Measurements from ENCODE around the gene NOD1.
"Not testable (repeated sequence)": the region's sequence is repeated elsewhere in the genome, so short reads cannot be mapped to it uniquely, and the experiment has no call there.

Gene NOD1

DNA sequence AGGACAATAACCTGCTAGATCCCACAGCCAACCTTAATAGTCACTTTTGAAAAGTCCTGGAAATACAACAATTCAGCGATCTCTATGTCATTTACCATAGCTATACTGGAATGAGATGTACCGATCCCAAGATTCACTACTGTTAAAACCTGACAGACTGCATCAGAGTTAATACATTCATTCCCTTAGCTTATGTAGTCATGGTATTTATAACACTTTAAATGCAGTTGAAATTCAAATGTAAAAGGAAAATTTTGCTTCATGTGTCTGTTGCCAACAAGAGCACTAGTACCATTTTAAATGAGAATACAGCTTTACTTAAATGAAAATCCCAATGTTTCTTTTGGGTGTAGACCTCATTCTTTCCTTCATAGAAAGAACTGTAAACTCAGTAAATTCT lies 37.2 kb upstream of the NOD1 start:
- no peak for TF ChIP-seq POLR2A (IDR thresholded peaks at IDR 0.05; ENCODE audit: low read depth, low read length)
- no peak for TF ChIP-seq SPI1 (IDR thresholded peaks at IDR 0.05; ENCODE audit: low read depth, low read length)
- no peak for TF ChIP-seq TAF1 (IDR thresholded peaks at IDR 0.05; ENCODE audit: low read depth, low read length)
- TF ChIP-seq POLR2AphosphoS5 (IDR thresholded peaks at IDR 0.05; ENCODE audit: low read depth, low read length) = no peak
- TF ChIP-seq PAX5 (IDR thresholded peaks at IDR 0.05; ENCODE audit: insufficient read depth, low read length, severe bottlenecking) = no peak
- TF ChIP-seq POU2F2 (IDR thresholded peaks at IDR 0.05; ENCODE audit: low read depth, low read length) = no peak
- no peak for DNase-seq (ENCODE audit: insufficient read length, low spot score)
- FAIRE-seq = no peak

DNA sequence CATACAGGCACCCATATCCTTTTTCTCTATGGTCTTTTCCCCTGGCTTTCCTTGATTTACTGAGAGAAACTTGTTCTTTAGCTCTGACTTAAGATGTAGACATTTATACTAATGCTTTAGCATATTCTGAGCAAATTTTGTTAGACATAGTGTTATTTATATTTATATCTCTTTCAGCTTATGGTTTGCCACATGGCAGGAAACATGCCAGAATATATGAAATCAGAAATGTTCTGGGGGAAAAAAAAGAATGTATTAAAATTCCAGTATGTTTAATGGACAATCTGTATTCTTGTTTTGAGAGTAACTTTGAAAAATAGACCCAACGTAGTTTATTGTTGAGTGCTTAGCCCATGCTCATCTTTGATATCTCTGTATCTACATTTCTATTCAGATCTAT lies 36.2 kb upstream of the NOD1 start:
- FAIRE-seq = no peak

DNA sequence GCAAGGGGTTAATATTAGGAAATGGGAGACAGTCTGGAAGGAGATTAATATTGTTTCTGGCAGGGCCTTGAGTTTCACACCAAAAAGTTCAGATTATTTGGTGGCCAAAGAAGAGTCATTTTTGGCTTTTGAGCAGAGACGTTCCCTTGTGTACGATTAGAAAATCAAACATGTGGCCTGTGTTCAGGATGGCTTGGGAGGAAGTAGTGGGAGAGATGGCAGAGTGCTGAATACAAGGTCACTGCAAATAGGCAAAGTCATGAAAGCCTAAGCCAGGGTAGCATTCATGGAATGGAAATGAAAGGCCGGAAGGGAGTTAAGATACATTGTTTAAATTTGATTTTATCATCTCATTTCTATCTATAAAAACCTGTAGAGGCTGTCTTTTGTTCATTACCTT lies 35.6 kb upstream of the NOD1 start:
- TF ChIP-seq TAF1 (IDR thresholded peaks at IDR 0.05; ENCODE audit: low read depth, low read length) (no peak), SPI1 (IDR thresholded peaks at IDR 0.05; ENCODE audit: low read depth, low read length) (no peak), PAX5 (IDR thresholded peaks at IDR 0.05; ENCODE audit: insufficient read depth, low read length, severe bottlenecking) (no peak), POLR2AphosphoS5 (IDR thresholded peaks at IDR 0.05; ENCODE audit: low read depth, low read length) (no peak), POLR2A (IDR thresholded peaks at IDR 0.05; ENCODE audit: low read depth, low read length) (no peak), POU2F2 (IDR thresholded peaks at IDR 0.05; ENCODE audit: low read depth, low read length) (no peak)
- no peak for DNase-seq (ENCODE audit: insufficient read length, low spot score)
- no peak for FAIRE-seq

More for the DNA sequence above, 36.2 kb upstream of the NOD1 start:
- DNase-seq (ENCODE audit: insufficient read length, low spot score) = no peak
- TF ChIP-seq POU2F2 (IDR thresholded peaks at IDR 0.05; ENCODE audit: low read depth, low read length) = no peak
- TF ChIP-seq POLR2AphosphoS5 (IDR thresholded peaks at IDR 0.05; ENCODE audit: low read depth, low read length) = no peak
- TF ChIP-seq SPI1 (IDR thresholded peaks at IDR 0.05; ENCODE audit: low read depth, low read length) = no peak
- no peak for TF ChIP-seq TAF1 (IDR thresholded peaks at IDR 0.05; ENCODE audit: low read depth, low read length)
- TF ChIP-seq PAX5 (IDR thresholded peaks at IDR 0.05; ENCODE audit: insufficient read depth, low read length, severe bottlenecking) = no peak
- no peak for TF ChIP-seq POLR2A (IDR thresholded peaks at IDR 0.05; ENCODE audit: low read depth, low read length)

DNA sequence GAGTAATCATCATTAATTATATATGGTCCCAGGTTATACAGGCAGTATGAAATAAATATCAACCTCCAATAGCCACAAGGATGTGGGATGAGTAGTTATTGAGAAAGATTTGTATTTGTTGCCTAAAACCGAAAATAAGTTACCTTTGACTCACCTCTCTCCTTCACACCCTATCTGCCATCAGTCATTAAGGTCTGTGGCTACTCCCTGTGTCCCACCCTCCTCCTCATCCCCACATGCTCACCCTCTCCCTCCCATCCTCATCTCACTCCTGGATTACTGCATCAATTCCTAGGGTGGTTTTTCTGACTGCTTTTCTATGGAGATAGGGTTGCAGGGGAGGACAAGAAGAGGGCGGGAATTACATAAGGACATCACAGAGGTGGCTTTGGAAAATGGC lies 35.2 kb upstream of the NOD1 start:
- TF ChIP-seq POLR2A (IDR thresholded peaks at IDR 0.05; ENCODE audit: low read depth, low read length) (no peak), POLR2AphosphoS5 (IDR thresholded peaks at IDR 0.05; ENCODE audit: low read depth, low read length) (no peak), PAX5 (IDR thresholded peaks at IDR 0.05; ENCODE audit: insufficient read depth, low read length, severe bottlenecking) (no peak), POU2F2 (IDR thresholded peaks at IDR 0.05; ENCODE audit: low read depth, low read length) (no peak), SPI1 (IDR thresholded peaks at IDR 0.05; ENCODE audit: low read depth, low read length) (no peak), TAF1 (IDR thresholded peaks at IDR 0.05; ENCODE audit: low read depth, low read length) (no peak)
- DNase-seq (ENCODE audit: insufficient read length, low spot score) (no peak), FAIRE-seq (no peak)

DNA sequence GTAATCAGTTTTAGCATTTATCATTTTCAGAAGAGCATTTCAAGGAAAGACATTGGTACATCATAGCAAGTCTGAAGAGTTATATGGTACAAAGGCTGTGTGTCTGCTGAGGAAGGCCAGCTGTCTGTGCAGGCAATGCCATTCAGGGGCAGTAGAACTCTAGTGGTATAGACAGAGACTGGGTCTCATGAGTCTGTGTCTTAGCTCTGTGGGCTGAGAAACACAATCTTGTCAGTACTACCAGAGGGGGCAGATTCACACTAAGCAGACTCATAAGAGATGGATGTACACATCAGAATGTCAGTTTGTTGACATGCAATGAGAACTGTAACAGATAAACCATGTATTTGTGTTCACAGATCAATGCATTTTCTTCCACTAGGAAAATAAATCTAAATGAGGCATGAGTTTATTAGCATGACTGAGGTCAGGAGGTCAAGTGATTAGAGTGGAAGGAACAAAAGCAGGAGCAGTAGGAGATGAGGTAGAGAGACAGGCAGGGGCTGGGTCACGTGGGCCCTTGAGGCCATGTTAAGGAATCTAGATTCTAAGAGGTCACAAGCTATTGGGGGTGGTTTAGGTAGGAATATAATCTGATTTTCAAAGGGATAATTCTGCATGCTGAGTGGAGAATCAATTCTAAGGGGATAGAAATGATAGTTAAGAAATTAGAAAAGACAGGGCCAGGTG lies 33.5 kb upstream of the NOD1 start:
- no peak for TF ChIP-seq POU2F2 (IDR thresholded peaks at IDR 0.05; ENCODE audit: low read depth, low read length)
- no peak for TF ChIP-seq POLR2A (IDR thresholded peaks at IDR 0.05; ENCODE audit: low read depth, low read length)
- no peak for TF ChIP-seq POLR2AphosphoS5 (IDR thresholded peaks at IDR 0.05; ENCODE audit: low read depth, low read length)
- TF ChIP-seq SPI1 (IDR thresholded peaks at IDR 0.05; ENCODE audit: low read depth, low read length) = no peak
- TF ChIP-seq TAF1 (IDR thresholded peaks at IDR 0.05; ENCODE audit: low read depth, low read length) = no peak
- FAIRE-seq (no peak), DNase-seq (ENCODE audit: insufficient read length, low spot score) (no peak)

DNA sequence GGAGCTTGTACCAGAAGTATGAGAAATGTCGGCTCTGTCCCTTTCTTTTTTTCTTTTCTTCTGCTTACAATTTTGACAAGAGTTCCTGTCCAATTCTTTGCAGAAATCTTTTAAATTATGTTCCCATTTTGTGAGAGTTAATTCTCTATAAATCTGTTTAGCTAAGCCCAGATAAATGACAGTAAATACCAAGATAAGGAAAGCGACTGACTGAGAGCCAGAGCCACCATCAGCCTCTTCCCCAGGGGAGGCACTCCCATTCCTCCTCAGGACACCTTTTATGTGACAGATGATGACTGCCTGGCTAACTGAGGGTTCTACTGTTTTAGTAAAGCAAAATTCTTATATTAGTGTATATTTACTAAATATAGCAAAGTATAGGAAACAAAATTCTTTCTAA lies 32.9 kb upstream of the NOD1 start:
- FAIRE-seq = no peak

DNA sequence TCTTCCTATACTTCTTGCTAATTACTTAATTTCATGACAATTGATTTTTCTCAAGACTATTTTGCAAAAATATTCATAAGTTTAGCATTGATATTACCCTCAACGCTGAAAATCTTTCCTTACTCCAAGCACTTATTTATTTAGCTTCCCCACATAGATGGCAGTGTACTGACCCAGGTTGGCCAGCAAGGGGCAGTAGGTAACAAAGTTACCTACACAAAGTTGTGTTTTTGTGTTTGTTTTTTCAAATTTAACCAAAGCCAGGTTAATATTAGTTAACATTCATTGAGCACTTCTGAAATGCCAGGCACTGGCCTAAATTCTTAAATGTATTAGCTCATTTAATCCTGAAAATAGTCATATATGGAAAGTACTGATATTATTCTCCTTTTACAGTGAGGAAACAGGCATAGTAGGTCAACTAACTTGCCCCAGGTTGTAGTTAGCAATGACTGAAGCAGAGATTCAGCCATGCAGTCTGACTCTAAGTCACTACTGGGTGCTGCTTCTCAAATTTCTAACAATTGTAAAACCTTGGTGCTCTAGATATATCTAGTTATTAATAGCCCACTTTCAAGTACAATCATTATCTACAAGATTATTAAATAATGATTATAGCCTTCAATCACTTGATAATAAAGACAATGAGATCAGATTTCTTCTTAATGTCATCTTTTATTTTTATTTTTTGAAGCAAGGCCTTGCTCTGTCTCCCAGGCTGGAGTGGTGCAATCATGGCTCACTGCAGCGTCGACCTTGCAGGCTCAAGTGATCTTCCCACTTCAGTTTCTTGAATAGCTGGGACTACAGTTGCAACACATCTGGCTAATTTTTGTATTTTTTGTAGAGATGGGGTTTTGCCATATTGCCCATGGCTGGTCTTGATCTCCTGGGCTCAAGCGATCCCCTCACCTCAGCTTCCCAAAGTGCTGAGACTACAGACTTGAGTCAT lies 31.8 kb upstream of the NOD1 start:
- DNase-seq (ENCODE audit: insufficient read length, low spot score) (no peak), FAIRE-seq (peak; percentile 70)
- no peak for TF ChIP-seq PAX5 (IDR thresholded peaks at IDR 0.05; ENCODE audit: insufficient read depth, low read length, severe bottlenecking)
- no peak for TF ChIP-seq SPI1 (IDR thresholded peaks at IDR 0.05; ENCODE audit: low read depth, low read length)
- TF ChIP-seq POLR2AphosphoS5 (IDR thresholded peaks at IDR 0.05; ENCODE audit: low read depth, low read length) = no peak
- no peak for TF ChIP-seq POLR2A (IDR thresholded peaks at IDR 0.05; ENCODE audit: low read depth, low read length)
- no peak for TF ChIP-seq POU2F2 (IDR thresholded peaks at IDR 0.05; ENCODE audit: low read depth, low read length)
- no peak for TF ChIP-seq TAF1 (IDR thresholded peaks at IDR 0.05; ENCODE audit: low read depth, low read length)

More for the DNA sequence above, 32.9 kb upstream of the NOD1 start:
- no peak for DNase-seq (ENCODE audit: insufficient read length, low spot score)
- no peak for TF ChIP-seq POLR2AphosphoS5 (IDR thresholded peaks at IDR 0.05; ENCODE audit: low read depth, low read length)
- no peak for TF ChIP-seq POU2F2 (IDR thresholded peaks at IDR 0.05; ENCODE audit: low read depth, low read length)
- TF ChIP-seq POLR2A (IDR thresholded peaks at IDR 0.05; ENCODE audit: low read depth, low read length) = no peak
- TF ChIP-seq TAF1 (IDR thresholded peaks at IDR 0.05; ENCODE audit: low read depth, low read length) = no peak
- TF ChIP-seq SPI1 (IDR thresholded peaks at IDR 0.05; ENCODE audit: low read depth, low read length) = no peak
- TF ChIP-seq PAX5 (IDR thresholded peaks at IDR 0.05; ENCODE audit: insufficient read depth, low read length, severe bottlenecking) = no peak

DNA sequence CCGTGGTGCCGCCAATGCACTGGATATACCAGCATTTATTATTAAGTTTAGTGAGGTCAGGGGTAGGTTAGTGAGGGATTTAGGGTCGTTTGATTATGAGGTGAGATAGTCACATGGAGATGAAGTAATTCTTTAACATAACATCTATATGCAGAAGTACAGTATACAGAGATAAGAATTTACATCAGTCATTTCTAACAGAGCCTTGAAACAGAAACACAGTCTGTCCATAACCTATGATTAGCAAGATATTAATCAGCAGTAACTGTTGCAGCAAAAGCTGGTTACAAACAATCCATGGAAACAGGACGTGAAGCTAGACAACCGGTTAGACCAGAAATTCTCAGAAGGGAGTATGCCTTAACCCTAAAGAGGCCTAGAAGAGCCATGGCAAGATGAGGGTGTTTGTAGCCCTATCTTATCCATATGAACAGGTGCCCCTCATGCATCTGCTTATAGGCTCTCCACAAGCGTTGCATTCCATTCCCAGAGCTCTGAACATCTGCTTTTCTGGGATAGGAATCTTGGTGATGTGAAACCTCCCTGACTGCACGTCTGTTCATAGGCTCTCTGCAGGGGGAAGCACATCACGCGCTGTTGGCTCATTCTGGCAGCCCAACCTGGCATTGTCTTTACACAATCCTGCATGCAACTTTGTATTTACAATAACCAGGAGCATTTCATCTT lies 30.7 kb upstream of the NOD1 start:
- not testable (repeated sequence) for DNase-seq (ENCODE audit: insufficient read length, low spot score); FAIRE-seq

DNA sequence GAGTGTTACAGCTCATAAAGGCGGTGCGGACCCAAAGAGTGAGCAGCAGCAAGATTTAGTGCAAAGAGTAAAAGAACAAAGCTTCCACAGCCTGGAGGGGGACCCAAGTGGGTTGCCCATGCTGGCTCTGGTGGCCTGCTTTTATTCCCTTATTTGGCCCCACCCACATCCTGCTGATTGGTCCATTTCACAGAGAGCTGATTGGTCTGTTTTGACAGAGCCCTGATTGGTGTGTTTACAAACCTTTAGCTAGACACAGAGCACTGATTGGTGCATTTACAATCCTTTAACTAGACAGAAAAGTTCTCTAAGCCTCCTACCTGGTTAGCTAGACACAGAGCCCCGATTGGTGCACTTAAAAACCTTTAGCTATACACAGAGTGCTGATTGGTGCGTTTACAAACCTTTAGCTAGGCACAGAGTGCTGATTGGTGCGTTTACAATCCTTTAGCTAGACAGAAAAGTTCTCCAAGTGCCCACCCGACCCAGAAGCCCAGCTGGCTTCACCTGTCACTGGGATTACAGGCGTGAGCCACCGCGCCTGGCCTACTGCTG lies 28.8 kb upstream of the NOD1 start:
- FAIRE-seq; DNase-seq (ENCODE audit: insufficient read length, low spot score): not testable (repeated sequence)
